NB4 (cell line): Measurements from ENCODE around the gene CMTR2.
A peak's percentile ranks its signal among the peaks of the same experiment; 100 is the strongest.

Experiments
- DNase-seq: peaks from one replicate; pipeline ENCODE4 v3.0.0; 2010; ENCODE audit warnings: low read depth
- H3K4me3 ChIP-seq: one replicate; pipeline ENCODE4 v1.5.1; 2011; ENCODE audit warnings: mild to moderate bottlenecking, low read depth, low read length, moderate library complexity
- CTCF ChIP-seq: IDR thresholded peaks from one replicate; pipeline ENCODE4 v1.5.1; 2012; ENCODE audit warnings: low read depth, low read length
- MYC ChIP-seq: IDR thresholded peaks from 2 replicates; pipeline ENCODE4 v1.6.1; 2011; ENCODE audit warnings: low read depth, low read length
- POLR2A ChIP-seq: IDR thresholded peaks from 2 replicates; pipeline ENCODE4 v1.6.1; 2011; ENCODE audit warnings: mild to moderate bottlenecking; ENCODE audit not compliant: insufficient read length; ENCODE audit errors: extremely low read depth
- TF ChIP-seq, protein P1 (sequence below): IDR thresholded peaks from 2 replicates; pipeline ENCODE4 v1.6.1; 2011; ENCODE audit warnings: low read depth, low read length

CMTR2 gene

DNA sequence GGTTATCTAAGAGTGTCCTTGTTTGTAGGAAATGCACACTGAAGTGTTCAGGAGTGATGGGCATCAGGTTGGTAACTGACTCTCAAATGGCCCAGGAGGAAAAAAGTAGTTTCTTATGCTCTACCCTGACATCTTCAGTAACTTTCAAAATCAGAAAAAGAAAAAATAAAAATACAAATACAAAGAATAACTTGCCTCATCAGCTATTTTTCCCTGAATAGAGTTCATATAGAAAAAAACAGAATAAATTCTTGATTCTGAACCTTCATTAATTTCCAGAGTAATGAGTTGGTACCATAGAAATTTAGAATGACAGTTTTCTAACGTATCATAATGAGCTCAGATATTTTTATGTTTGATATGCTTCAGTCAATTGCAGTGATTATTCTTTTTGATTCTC is 31.4 kb downstream of the CMTR2 start:
- TF ChIP-seq POLR2A (no peak), MYC (no peak), CTCF (no peak)
- TF ChIP-seq, protein P1, sequence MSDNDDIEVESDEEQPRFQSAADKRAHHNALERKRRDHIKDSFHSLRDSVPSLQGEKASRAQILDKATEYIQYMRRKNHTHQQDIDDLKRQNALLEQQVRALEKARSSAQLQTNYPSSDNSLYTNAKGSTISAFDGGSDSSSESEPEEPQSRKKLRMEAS: no peak

DNA sequence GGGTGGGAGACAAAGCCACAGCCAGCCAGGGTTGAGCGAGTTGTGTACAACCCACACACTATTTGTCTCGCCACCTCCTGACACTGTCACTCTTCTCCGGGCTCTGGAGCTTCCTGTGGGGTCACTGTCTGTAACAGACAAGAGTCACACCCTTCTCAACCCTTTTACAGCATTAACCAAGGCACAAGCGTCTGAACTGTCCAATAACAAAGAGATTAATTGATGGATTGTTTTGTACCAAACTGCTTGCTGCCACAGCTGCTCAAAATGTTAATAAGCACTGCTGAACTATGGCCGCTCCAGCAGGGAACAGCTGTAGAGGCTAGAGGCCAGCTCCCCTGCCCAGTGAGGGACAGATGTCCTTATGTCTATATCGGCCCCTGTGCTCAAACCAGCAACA is 33.5 kb downstream of the CMTR2 start:
- no peak for DNase-seq
- H3K4me3 ChIP-seq: no peak overlapping the region
- no peak for TF ChIP-seq POLR2A
- TF ChIP-seq, protein P1: no peak
- TF ChIP-seq MYC: no peak
- TF ChIP-seq CTCF: no peak

More for the DNA sequence above, 31.4 kb downstream of the CMTR2 start:
- DNase-seq: no peak
- no peak overlapping the region for H3K4me3 ChIP-seq

- DNase-seq: peak; percentile 12
- no peak overlapping the region for H3K4me3 ChIP-seq
- TF ChIP-seq CTCF (no peak), MYC (no peak), POLR2A (no peak)
- TF ChIP-seq, protein P1: no peak
These were observed 34.2 kb downstream of the CMTR2 start for GRCh38 chr16:71254832-71255525.

DNA sequence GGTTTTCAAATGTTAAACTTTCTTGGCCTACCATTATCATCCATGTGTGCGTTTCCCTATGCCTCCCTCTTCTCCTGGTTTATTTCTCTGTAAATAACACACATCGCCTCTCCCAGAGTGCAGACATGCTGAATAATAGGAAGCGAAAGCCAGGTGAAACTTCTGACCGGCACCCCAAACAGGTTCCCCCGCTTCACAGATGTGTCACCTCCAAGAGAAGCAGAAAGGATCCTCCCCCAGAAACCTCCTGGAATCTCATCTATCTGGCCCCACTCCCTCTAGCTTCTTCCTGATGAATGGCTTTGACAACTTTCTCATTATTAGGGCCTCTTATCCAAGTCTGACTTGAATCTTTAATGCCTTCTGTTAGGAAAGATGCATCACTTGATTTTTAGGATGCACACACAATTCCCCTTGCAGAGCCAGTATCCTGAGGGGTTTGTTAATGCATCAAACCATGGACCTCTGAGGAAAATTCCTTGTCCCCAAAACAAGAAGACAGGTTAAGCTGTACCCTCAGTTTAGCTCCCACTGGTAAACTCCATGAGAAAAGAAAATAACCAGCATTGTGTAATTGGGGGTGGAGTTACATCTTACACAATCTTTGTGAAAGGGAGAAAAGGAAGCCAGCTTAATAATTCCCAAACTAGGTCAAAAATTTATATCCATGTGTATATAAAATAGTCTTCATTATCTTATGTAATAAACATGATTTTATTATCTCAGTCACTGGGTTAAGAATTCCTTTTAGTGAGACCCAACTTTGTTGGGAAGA is 38.6 kb downstream of the CMTR2 start:
- H3K4me3 ChIP-seq: no peak overlapping the region
- TF ChIP-seq, protein P1: no peak
- no peak for TF ChIP-seq POLR2A
- TF ChIP-seq CTCF: no peak
- TF ChIP-seq MYC: no peak
- DNase-seq: no peak

DNA sequence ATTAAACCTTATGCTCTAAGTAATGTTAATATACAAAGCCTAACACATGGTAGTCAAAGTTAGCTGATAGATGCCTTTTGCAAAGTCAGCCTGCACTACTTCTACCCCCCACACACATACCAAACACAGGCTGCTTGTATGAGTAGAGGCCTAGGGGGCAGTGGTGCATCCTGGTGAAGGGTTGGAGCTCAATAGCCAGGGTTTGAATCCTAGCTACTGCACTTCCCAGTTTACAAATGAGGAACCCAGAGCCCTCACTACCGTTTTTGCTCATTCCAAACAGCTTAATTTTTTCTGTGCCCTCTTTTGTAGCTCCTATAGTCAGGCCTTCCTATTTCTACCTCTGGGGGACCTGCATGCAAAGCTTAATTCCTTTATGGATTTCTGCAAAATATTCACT is 39.8 kb downstream of the CMTR2 start:
- H3K4me3 ChIP-seq: no peak overlapping the region
- TF ChIP-seq CTCF: no peak
- no peak for TF ChIP-seq MYC
- no peak for TF ChIP-seq POLR2A
- peak; percentile 38 for DNase-seq
